HepG2 (cell line): ENCODE results near the gene RAB8A. TPM values are rescaled to one million over a fixed set of nuclear protein-coding genes. Genes with fewer than 3 reads are reported as not detected.

Source experiments
- AGO2 ChIP-seq: fragments of 200-400 bp; formaldehyde crosslinking; optimal IDR thresholded peaks from 2 replicates; pipeline ENCODE3; 2017; ENCODE audit warnings: mild to moderate bottlenecking, low read depth, low read length, moderate library complexity
- ARID2 ChIP-seq: sonication (generic); formaldehyde crosslinking; IDR thresholded peaks from 2 replicates; pipeline ENCODE4 v1.8.1; 2022; ENCODE audit warnings: mild to moderate bottlenecking, missing genetic modification reagents, borderline replicate concordance
- CENPBD1 ChIP-seq: sonication (generic); formaldehyde crosslinking; IDR thresholded peaks from 2 replicates; pipeline ENCODE4 v1.8.0; 2022; ENCODE audit warnings: missing genetic modification reagents, low read depth, mild to moderate bottlenecking, borderline replicate concordance
- EZH2 ChIP-seq: conservative IDR thresholded peaks from 2 replicates; pipeline ENCODE4 v1.6.1; 2012; ENCODE audit warnings: mild to moderate bottlenecking, low read depth, low read length, moderate library complexity
- HNF1A ChIP-seq, 2 experiments: sonication (generic) in 1 of 2; formaldehyde crosslinking in 1 of 2; IDR thresholded peaks; 2 replicates each; pipeline versions ENCODE4 v1.4.0 to v1.6.1; 2016 to 2020; ENCODE audit warnings: borderline replicate concordance in 1 of 2, low read depth in 1 of 2, mild to moderate bottlenecking in 1 of 2, missing genetic modification reagents in 1 of 2
- TMF1 ChIP-seq: sonication (generic); formaldehyde crosslinking; IDR thresholded peaks from 2 replicates; pipeline ENCODE4 v1.8.1; 2022; ENCODE audit warnings: low read depth, missing genetic modification reagents
- ZBTB40 ChIP-seq, 2 experiments: fragments of 450-650 bp in 1 of 2; sonication (generic) in 1 of 2; formaldehyde crosslinking in 1 of 2; IDR thresholded peaks; 2 replicates each; pipeline versions ENCODE4 v1.6.1 to v1.8.0; 2016 to 2022; ENCODE audit warnings: antibody characterized with exemption in 1 of 2, mild to moderate bottlenecking in 1 of 2, missing genetic modification reagents in 1 of 2
- ZFP36L2 ChIP-seq: sonication (generic); formaldehyde crosslinking; IDR thresholded peaks from 2 replicates; pipeline ENCODE4 v1.4.0; 2020; ENCODE audit warnings: missing genetic modification reagents
- ZIK1 ChIP-seq: sonication (generic); formaldehyde crosslinking; IDR thresholded peaks from 2 replicates; pipeline ENCODE4 v1.5.0; 2020; ENCODE audit warnings: mild to moderate bottlenecking, low read depth, missing genetic modification reagents, borderline replicate concordance
- ZNF207 ChIP-seq: fragments of 450-650 bp; IDR thresholded peaks from 2 replicates; pipeline ENCODE4 v1.6.1; 2016; ENCODE audit warnings: antibody characterized with exemption, borderline replicate concordance
- ZNF430 ChIP-seq: sonication (generic); formaldehyde crosslinking; IDR thresholded peaks from 2 replicates; pipeline ENCODE4 v1.9.0; 2021; ENCODE audit warnings: mild to moderate bottlenecking, missing genetic modification reagents
- ZNF598 ChIP-seq: sonication (generic); formaldehyde crosslinking; IDR thresholded peaks from 2 replicates; pipeline ENCODE4 v1.5.1; 2020; ENCODE audit warnings: mild to moderate bottlenecking, missing genetic modification reagents, borderline replicate concordance
- ZNF619 ChIP-seq: sonication (generic); formaldehyde crosslinking; IDR thresholded peaks from 2 replicates; pipeline ENCODE4 v1.4.0; 2020; ENCODE audit warnings: mild to moderate bottlenecking, missing genetic modification reagents
- ZSCAN29 ChIP-seq: sonication (generic); formaldehyde crosslinking; conservative IDR thresholded peaks from 2 replicates; pipeline ENCODE4 v1.4.0; 2020; ENCODE audit warnings: mild to moderate bottlenecking, missing genetic modification reagents
- polyA plus RNA-seq, 8 experiments: library from polyadenylated mRNA; depleted of rRNA in 3 of 8; stranded (reverse) in 7 of 8; unstranded in 1 of 8; fragments of >200 nt; fragmentation: Illumina TruSeq in 4 of 8; extraction: Trizol in 4 of 8; gene quantifications; 2 replicates each; pipeline versions ENCODE4 v1.2.1 to v1.2.3, GENCODE V29; 2011 to 2016; ENCODE audit warnings: low read depth in 4 of 8, missing spikeins in 1 of 8, mixed read lengths in 1 of 8; ENCODE audit not compliant: insufficient read depth in 1 of 8
- total RNA-seq, 5 experiments: library from RNA; depleted of rRNA; stranded (reverse); fragments of >200 nt; fragmentation: Illumina TruSeq; extraction: Trizol; gene quantifications; 2 replicates each; pipeline ENCODE4 v1.2.3, GENCODE V29; 2016; ENCODE audit warnings: low read depth in 1 of 5

Gene RAB8A
- total and polyA plus RNA-seq, 2 of the 13 experiments (the other 11 are each of a cell fraction or from before 2014, with no cell fraction given): 36.7 to 45.0 TPM

GRCh38 chr19:16111909-16112752 is 442 bp downstream of the RAB8A start (continued):
- TF ChIP-seq ZBTB40 (IDR thresholded peaks at IDR 0.05): no peak
- 0 out of 2 replicates have a peak, but pooled peaks have one; percentile 67 for TF ChIP-seq ZBTB40 (CRISPR knock-in tag; IDR thresholded peaks at IDR 0.05)
- no peak; the same call in 1 of the 2 replicates for TF ChIP-seq ZNF598 (CRISPR knock-in tag)
- TF ChIP-seq ZIK1 (CRISPR knock-in tag): no peak
- TF ChIP-seq ARID2: no peak
- TF ChIP-seq ZNF430 (CRISPR knock-in tag): peak; percentile 48; the same call in 1 of the 2 replicates
- no peak for TF ChIP-seq EZH2
- no peak for TF ChIP-seq TMF1 (CRISPR knock-in tag)
- TF ChIP-seq ZNF619 (CRISPR knock-in tag): no peak; the same call in 1 of the 2 replicates
- TF ChIP-seq ZNF207: no peak
- no peak for TF ChIP-seq HNF1A (IDR thresholded peaks at IDR 0.05; ENCODE audit: low read depth)
- TF ChIP-seq HNF1A (CRISPR knock-in tag; IDR thresholded peaks at IDR 0.05; ENCODE audit: borderline replicate concordance): no peak
- no peak for TF ChIP-seq CENPBD1 (CRISPR knock-in tag)
- peak; percentile 20 for TF ChIP-seq AGO2
- no peak for TF ChIP-seq ZSCAN29
- no peak for TF ChIP-seq ZFP36L2 (CRISPR knock-in tag)
